Epithelial cell of proximal tubule (primary cell): ENCODE results near the gene LRRC42. TPM values are rescaled to one million over a fixed set of nuclear protein-coding genes. Genes with fewer than 3 reads are reported as not detected.
"Not testable (repeated sequence)": the region's sequence is repeated elsewhere in the genome, so short reads cannot be mapped to it uniquely, and the experiment has no call there.

Experiments
- DNase-seq: peaks from one replicate; pipeline ENCODE4 v3.0.0-alpha.2; 2011; ENCODE audit warnings: low read depth
- H3K4me3 ChIP-seq: 2 replicates; pipeline ENCODE4 v1.5.1; 2011; ENCODE audit warnings: low read depth, mild to moderate bottlenecking, low read length
- total RNA-seq: library from RNA; depleted of rRNA; stranded (reverse); fragments of >200 nt; gene quantifications from 2 replicates; pipeline ENCODE4 v1.2.3, GENCODE V29; 2015
- TF ChIP-seq, protein P1 (sequence below): conservative IDR thresholded peaks from 2 replicates; pipeline ENCODE4 v1.5.1; 2012; ENCODE audit warnings: low read depth, mild to moderate bottlenecking, low read length

LRRC42 gene
- total RNA-seq, 1 donor from 2014 or later = 46.7 TPM

DNA sequence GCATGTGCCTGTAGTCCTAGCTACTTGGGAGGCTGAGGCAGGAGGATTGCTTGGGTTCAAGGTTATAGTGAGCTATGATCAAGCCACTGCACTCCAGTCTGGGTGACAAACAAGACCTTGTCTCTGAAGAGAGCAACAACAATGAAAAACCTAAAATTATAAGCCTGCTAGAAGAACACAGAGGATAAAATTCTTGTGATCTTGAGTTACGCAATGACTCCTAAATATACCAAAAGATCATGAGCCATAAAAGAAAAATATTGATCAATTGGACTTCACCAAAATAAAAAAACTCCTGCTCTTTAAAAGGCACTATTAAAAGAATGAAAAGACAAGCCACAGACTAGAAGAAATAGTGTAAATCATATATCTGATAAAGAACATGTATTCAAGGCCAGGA, 49.5 kb downstream of the LRRC42 start:
- no peak for DNase-seq
- H3K4me3 ChIP-seq = no peak overlapping the region
- TF ChIP-seq, protein P1, sequence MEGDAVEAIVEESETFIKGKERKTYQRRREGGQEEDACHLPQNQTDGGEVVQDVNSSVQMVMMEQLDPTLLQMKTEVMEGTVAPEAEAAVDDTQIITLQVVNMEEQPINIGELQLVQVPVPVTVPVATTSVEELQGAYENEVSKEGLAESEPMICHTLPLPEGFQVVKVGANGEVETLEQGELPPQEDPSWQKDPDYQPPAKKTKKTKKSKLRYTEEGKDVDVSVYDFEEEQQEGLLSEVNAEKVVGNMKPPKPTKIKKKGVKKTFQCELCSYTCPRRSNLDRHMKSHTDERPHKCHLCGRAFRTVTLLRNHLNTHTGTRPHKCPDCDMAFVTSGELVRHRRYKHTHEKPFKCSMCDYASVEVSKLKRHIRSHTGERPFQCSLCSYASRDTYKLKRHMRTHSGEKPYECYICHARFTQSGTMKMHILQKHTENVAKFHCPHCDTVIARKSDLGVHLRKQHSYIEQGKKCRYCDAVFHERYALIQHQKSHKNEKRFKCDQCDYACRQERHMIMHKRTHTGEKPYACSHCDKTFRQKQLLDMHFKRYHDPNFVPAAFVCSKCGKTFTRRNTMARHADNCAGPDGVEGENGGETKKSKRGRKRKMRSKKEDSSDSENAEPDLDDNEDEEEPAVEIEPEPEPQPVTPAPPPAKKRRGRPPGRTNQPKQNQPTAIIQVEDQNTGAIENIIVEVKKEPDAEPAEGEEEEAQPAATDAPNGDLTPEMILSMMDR = no peak

DNA sequence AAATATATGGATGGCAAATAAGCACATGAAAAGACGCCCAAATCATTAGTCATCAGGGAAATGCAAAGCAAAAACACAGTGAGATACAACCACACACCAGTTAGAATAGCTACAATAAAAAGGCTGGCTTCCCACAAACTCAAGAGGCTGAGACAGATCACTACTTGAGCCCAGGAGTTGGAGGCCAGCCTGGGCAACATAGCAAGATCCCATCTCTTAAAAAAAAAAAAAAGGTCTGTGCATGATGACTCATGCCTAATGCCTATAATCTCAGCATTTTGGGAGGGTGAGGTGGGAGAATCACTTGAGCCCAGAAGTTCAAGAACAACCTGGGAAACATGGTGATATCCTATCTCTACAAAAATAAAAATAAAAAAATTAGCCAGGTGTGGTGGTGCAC, 52.1 kb downstream of the LRRC42 start:
- no peak overlapping the region for H3K4me3 ChIP-seq
- TF ChIP-seq, protein P1 = no peak

DNA sequence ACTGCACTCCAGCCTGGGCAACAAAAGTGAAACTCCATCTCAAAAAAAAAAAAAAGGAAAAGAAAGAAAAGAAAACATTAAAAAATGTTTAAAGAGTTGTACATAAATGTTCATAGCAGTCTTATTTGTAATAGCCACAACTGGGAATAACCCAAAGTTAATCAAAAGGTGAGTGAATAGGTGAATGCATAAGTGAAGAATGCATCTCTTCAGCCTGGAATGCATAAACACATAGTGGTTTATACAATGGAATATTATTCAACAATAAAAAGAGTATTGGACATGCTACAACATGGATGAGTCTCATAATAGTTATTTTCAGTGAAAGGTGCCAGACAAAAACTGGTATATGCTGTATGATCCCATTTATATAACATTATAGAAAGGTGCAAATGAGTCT, 53.8 kb downstream of the LRRC42 start:
- TF ChIP-seq, protein P1 = no peak
- no peak for DNase-seq
- H3K4me3 ChIP-seq = no peak overlapping the region

More for the DNA sequence above, 52.1 kb downstream of the LRRC42 start:
- DNase-seq = no peak

DNA sequence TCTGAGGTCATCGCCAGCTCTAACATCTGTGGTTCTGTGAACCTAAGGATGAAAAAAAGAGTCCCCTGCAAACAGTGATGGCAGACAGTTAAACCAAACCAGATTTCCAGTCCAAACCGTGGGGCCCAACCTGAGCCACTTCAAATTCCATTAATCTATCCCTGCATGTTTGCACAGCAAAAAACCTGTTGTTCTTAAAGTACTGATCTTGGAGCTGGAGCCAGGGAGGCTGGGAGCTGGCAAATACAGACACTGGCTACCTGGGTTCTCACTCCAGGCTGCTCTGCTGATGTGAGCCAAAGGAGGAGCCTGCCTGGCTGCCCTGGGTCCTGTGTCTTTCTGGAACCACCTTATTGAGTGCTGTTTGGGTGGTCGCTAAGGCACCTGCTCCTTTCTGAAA, 55.4 kb downstream of the LRRC42 start:
- DNase-seq = no peak
- TF ChIP-seq, protein P1 = no peak
- H3K4me3 ChIP-seq = no peak overlapping the region

DNA sequence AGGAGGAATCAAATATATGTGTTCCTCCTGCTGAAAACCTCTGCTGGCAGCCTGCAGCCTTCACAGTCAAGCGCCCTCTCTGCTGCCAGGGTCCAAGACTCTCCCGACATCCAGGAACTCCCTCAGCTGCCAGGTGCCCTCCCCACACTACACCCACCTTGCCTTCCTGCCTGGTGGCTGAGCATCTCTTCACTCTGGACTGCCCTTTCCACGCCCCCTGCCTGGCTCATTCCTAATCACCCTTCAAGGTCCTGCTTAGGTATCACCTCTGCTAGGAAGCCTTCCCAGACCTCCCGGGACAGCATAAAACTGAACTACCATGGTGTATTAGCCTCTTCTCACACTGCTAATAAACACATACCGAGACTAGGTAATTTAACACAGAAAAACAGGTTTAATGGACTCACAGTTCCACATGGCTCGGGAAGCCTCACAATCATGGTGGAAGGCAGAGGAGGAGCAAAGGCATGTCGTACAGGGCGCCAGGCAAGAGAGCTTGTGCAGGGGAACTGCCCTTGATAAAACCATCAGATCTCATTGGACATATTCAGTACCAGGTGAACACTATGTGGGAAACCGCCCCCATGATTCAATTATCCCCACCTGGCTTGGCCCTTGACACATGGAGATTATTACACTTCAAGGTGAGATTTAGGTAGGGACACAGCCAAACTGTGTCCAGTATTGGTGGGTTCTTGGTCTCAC, 56.5 kb downstream of the LRRC42 start:
- H3K4me3 ChIP-seq = no peak overlapping the region
- DNase-seq = no peak
- TF ChIP-seq, protein P1 = no peak

DNA sequence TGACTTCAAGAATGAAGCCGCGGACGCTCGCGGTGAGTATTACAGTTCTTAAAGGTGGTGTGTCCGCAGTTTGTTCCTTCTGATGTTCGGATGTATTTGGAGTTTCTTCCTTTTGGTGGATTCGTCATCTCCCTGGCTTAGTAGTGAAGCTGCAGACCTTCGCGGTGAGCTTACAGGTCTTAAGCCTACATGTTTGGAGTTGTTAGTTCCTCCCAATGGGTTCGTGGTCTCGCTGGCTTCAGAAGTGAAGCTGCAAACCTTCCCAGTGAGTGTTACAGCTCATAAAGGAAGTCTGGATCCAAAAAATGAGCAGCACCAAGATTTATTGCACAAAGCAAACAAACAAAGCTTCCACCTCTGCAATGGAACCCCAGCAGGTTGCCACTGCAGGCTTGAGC, 57.1 kb downstream of the LRRC42 start:
- TF ChIP-seq, protein P1 = no peak
- no peak for DNase-seq
- H3K4me3 ChIP-seq = no peak overlapping the region

DNA sequence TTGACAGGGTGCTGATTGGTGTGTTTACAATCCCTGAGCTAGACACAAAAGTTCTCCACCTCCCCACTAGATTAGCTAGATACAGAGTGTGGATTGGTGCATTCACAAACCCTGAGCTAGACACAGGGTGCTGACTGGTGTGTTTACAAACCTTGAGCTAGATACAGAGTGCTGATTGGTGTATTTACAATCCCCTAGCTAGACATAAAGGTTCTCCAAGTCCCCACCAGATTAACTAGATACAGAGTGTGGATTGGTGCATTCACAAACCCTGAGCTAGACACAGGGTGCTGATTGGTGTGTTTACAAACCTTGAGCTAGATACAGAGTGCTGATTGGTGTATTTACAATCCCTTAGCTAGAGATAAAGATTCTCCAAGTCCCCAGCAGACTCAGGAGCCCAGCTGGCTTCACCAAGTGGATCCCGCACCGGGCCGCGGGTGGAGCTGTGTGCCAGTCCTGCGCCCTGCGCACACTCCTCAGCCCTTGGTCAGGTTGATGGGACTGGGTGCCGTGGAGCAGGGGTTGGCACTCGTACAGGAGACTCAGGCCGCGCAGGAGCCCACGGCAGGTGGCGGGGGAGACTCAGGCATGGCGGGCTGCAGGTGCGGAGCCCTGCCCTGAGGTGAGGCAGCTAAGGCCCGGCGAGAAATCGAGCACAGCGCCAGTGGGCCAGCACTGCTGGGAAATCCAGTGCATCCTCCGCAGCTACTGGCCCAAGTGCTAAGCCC, 57.8 kb downstream of the LRRC42 start:
- not testable (repeated sequence) for DNase-seq, H3K4me3 ChIP-seq
